Hepatocyte (in vitro differentiated cells): ENCODE measurements around the gene SLC15A3. TPM values are rescaled to one million over a fixed set of nuclear protein-coding genes. Genes with fewer than 3 reads are reported as not detected.

Source experiments
- DNase-seq: peaks from one replicate; pipeline ENCODE4 v3.0.0-alpha.2; 2016; ENCODE audit warnings: low spot score
- H2AFZ ChIP-seq: fragments of 200-600 bp; sonication (generic); 2 replicates; pipeline ENCODE4 v1.6.0; 2016; ENCODE audit warnings: antibody characterized with exemption, mild to moderate bottlenecking
- H3K27ac ChIP-seq: fragments of 200-600 bp; sonication (generic); 2 replicates; pipeline ENCODE4 v1.5.1; 2016; ENCODE audit warnings: mild to moderate bottlenecking
- H3K27me3 ChIP-seq: fragments of 200-600 bp; sonication (generic); 2 replicates; pipeline ENCODE4 v1.6.1; 2016
- H3K36me3 ChIP-seq: fragments of 200-600 bp; sonication (generic); replicated peaks from 2 replicates; pipeline ENCODE4 v1.5.1; 2016; ENCODE audit warnings: low read depth; ENCODE audit not compliant: insufficient read depth
- H3K4me1 ChIP-seq: fragments of 200-600 bp; sonication (generic); 2 replicates; pipeline ENCODE4 v1.5.1; 2016; ENCODE audit warnings: mild to moderate bottlenecking, moderate library complexity; ENCODE audit not compliant: insufficient read depth
- H3K4me2 ChIP-seq: fragments of 200-600 bp; sonication (generic); 2 replicates; pipeline ENCODE4 v1.6.0; 2016
- H3K4me3 ChIP-seq: fragments of 200-600 bp; sonication (generic); 2 replicates; pipeline ENCODE4 v1.5.1; 2016; ENCODE audit warnings: mild to moderate bottlenecking
- H3K79me2 ChIP-seq: fragments of 200-600 bp; sonication (generic); 2 replicates; pipeline ENCODE4 v1.6.0; 2017; ENCODE audit warnings: mild to moderate bottlenecking
- H3K9me2 ChIP-seq: fragments of 200-600 bp; sonication (generic); replicated peaks from 2 replicates; pipeline ENCODE4 v1.6.0; 2017; ENCODE audit warnings: mild to moderate bottlenecking; ENCODE audit not compliant: insufficient read depth
- H3K9me3 ChIP-seq: fragments of 200-600 bp; sonication (generic); 2 replicates; pipeline ENCODE4 v1.5.1; 2016; ENCODE audit warnings: low read depth, mild to moderate bottlenecking
- H4K20me1 ChIP-seq: fragments of 200-600 bp; sonication (generic); 2 replicates; pipeline ENCODE4 v1.6.0; 2016; ENCODE audit warnings: mild to moderate bottlenecking; ENCODE audit not compliant: insufficient read depth, poor library complexity, severe bottlenecking
- CTCF ChIP-seq: fragments of 200-600 bp; sonication (generic); IDR thresholded peaks from 2 replicates; pipeline ENCODE4 v1.5.1; 2016; ENCODE audit warnings: antibody characterized with exemption, mild to moderate bottlenecking; ENCODE audit not compliant: poor library complexity
- EZH2 ChIP-seq: fragments of 200-600 bp; sonication (generic); IDR thresholded peaks from 2 replicates; pipeline ENCODE4 v1.6.1; 2016; ENCODE audit warnings: antibody characterized with exemption, mild to moderate bottlenecking, borderline replicate concordance
- EZH2phosphoT487 ChIP-seq: fragments of 200-600 bp; sonication (generic); IDR thresholded peaks from one replicate; pipeline ENCODE4 v1.6.1; 2018; ENCODE audit warnings: antibody characterized with exemption, mild to moderate bottlenecking, low read depth, moderate library complexity; ENCODE audit not compliant: unreplicated experiment, severe bottlenecking
- WGBS: methylation state at CpG from one replicate; pipeline ENCODE4 v1.1.6; 2016; ENCODE audit warnings: low lambda C conversion rate; ENCODE audit errors: missing lambda C conversion rate; 5-methylcytosine and 5-hydroxymethylcytosine counted together
- polyA plus RNA-seq: library from polyadenylated mRNA; unstranded; fragments of >200 nt; fragmentation: Nextera tagmentation; extraction: Ambion mirVana; gene quantifications from 2 replicates; pipeline ENCODE4 v1.2.1, GENCODE V29; 2016
- total RNA-seq: library from RNA; depleted of rRNA; stranded (reverse); fragments of >200 nt; gene quantifications from 2 replicates; pipeline ENCODE4 v1.2.3, GENCODE V29; 2014

The SLC15A3 gene
- total and polyA plus RNA-seq, 2 experiments from 2014 or later = 0.56 to 3.3 TPM

DNA sequence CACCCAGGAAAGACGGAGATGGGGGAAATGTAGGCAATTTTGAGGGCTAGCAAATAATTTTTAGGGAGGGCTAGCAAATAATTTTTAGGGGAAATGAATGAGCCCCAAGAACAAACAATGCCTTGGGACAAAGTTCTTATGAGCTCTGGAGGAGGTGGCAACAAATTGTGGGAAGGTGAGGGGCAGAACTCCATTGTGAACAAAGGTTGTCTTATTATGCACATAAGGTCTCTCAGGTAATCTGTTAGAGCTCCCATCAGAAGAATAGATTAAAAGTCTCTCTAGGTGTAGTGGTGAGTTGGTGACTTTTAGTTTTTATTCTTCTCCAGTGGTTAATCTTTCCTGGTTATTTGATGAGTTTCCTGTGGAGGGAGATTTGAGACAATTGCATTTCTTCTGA, 43.2 kb downstream of the SLC15A3 start:
- H3K4me1 ChIP-seq = peaks cover 14% of the 10 kb centered on the region
- DNase-seq = no peak
- WGBS = 60% methylated on average over 1 of the region's 1 CpG
- H2AFZ ChIP-seq = no peak overlapping the region
- H4K20me1 ChIP-seq = peaks cover 12% of the 10 kb centered on the region
- H3K27me3 ChIP-seq = no peaks in the 10 kb centered on the region
- no peaks in the 10 kb centered on the region for H3K9me2 ChIP-seq
- peaks cover 22% of the 10 kb centered on the region for H3K79me2 ChIP-seq
- no peak overlapping the region for H3K27ac ChIP-seq
- no peaks in the 10 kb centered on the region for H3K36me3 ChIP-seq
- no peaks in the 10 kb centered on the region for H3K9me3 ChIP-seq
- TF ChIP-seq EZH2 (no peak), CTCF (no peak), EZH2phosphoT487 (no peak)
- H3K4me3 ChIP-seq = no peak overlapping the region
- H3K4me2 ChIP-seq = no peak overlapping the region

DNA sequence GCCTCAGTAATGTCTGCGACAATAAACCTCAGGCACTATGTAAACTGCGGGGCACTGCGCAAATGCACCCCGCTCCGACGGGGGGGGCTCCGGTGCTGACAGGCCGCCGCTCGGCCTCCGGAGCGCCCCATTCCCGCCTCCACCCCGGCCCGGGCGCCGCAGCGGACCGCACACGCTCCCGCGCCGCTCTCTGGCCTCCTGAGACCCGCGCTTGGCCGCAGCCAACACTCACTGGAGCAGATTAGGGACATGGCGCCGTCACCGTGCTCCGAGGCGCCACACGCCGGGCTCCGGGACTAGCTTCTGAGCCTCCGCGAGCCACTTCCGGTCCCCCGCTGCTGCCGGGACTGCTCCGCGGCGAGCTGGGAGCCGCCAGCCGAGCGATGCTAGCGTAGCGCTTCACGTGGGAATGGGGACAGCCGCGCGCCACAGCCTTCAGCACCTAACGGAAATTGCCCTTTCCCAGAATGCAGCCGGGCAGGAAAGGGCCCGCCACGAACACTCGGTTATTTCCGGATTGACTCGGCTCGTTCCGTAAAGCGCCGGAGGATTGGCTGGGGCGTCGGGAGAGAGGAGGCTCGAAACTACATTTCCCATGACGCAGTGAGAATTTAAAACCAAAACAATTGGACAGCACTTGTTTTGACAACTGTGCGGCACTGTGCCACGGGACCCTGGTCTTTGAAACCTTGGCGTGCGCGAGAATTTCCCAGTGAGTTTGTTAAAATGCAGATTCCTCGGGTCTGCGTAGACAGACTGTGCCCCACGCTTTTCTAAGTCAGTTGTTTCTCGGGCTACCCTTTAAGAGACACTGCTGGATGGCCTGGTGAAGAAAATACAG, 45.6 kb downstream of the SLC15A3 start, which contains the start of gene PRPF19:
PRPF19 (minus strand) TSS at position 454 of the 841 bp plus-strand sequence; CDS start at position 251, 203 bp downstream.
- peaks cover 16% of the 10 kb centered on the region for H4K20me1 ChIP-seq
- H3K9me2 ChIP-seq = no peaks in the 10 kb centered on the region
- 2% methylated on average over 74 of the region's 75 CpGs for WGBS

DNA sequence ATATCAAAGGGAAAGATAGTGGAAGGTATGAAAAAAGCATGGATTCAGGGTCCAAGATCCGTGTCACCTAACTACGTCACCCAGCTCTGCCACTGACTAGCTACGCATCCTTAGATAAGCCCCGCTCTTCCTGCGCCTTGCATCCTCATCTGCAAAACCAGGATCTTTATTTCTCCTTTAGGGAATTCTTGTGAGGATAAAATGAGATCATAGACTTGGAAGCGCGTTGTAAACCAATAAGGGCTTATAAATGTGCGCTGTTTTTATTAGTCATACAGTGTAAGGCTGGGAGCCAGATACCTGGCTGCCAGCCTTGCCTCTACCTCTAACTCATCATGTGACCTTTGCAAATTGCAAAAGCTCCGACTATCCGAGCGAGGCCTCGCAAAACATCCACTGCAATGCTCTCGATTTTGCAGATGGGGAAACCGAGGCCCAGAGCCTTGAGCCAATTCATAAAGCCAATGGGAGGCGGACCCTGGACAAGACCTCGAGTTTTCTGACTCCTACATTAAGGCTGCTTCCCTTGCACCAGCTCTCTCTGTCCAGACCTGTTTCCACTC, 46.3 kb downstream of the SLC15A3 start:
- Histone ChIP-seq H3K4me1 (peaks cover 14% of the 10 kb centered on the region), H3K4me3 (peak overlapping the region; percentile 52), H3K9me3 (no peaks in the 10 kb centered on the region), H3K36me3 (no peaks in the 10 kb centered on the region), H2AFZ (peak overlapping the region; percentile 35), H4K20me1 (peaks cover 16% of the 10 kb centered on the region), H3K4me2 (peak overlapping the region; percentile 89), H3K79me2 (peaks cover 37% of the 10 kb centered on the region), H3K27ac (peak overlapping the region; percentile 91), H3K27me3 (no peaks in the 10 kb centered on the region), H3K9me2 (no peaks in the 10 kb centered on the region)
- WGBS = 6% methylated on average over 16 of the region's 16 CpGs
- DNase-seq = peak; percentile 53
- no peak for TF ChIP-seq EZH2
- TF ChIP-seq EZH2phosphoT487 = no peak
- no peak for TF ChIP-seq CTCF

More for the DNA sequence above, 45.6 kb downstream of the SLC15A3 start, which contains the start of gene PRPF19:
- Histone ChIP-seq H2AFZ (peak within 1 kb of the TSS; percentile 44), H3K27ac (peak within 1 kb of the TSS; percentile 91), H3K27me3 (no peaks in the 10 kb centered on the region), H3K4me2 (peak within 1 kb of the TSS; percentile 89), H3K36me3 (no peaks in the 10 kb centered on the region), H3K9me3 (no peaks in the 10 kb centered on the region), H3K79me2 (peaks cover 37% of the 10 kb centered on the region), H3K4me1 (peaks cover 14% of the 10 kb centered on the region), H3K4me3 (peak within 1 kb of the TSS; percentile 52)
- TF ChIP-seq CTCF (no peak), EZH2phosphoT487 (no peak), EZH2 (no peak)
- DNase-seq = peak; percentile 97
